Activated CD4-positive, alpha-beta T cell treated with anti-CD3 and anti-CD28 coated beads, Interleukin-2, amount 50 U/mL, for 24 hours (primary cell): Measurements from ENCODE around the gene PHB1.

Experiments
- DNase-seq, 2 donors: peaks; one replicate each; pipeline ENCODE4 v3.0.0-alpha.2; 2020; ENCODE audit warnings: low read depth in 1 of 2, low spot score in 1 of 2

PHB1 gene

DNA sequence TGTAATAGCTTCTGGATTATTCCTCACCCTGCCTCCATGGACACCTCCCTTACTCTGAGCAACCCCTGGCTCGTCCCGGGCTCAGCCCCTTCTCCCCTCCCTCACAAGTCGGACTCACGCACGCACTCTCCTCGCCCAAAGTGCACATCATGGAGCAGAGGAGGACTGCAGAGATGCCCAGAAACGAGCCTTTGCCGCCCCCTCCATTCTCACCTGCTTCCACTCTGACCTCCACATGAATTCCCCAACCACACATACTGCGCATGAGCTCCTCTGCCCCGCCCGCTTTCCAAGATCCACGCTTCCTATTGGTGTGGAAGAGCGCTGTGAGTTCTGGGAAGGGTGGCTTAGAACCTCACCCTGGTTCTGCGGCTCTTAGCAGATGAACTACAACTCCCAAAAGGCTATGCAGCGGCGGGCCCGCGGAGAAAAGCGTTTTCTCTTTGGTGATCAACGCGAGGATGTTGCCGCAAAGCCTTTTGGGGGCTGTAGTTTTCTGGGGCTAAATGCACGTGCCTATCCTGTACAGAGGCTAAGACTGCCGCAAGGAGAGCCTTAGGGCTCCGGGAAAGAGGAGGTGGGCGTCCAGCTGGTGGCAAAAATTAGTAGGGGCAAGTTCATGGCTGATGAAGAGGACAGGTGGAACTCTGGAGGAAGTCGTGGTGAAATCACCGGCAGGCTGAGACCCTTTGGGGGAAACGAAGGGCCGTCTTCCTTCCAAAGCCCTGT is at the start of gene PHB1:
TSS of gene PHB1 (minus strand) at position 261 of the 729 bp plus-strand sequence. CDS start 1,618 bp downstream, outside the sequence.
- peak; percentile 87 to 96 for DNase-seq

DNA sequence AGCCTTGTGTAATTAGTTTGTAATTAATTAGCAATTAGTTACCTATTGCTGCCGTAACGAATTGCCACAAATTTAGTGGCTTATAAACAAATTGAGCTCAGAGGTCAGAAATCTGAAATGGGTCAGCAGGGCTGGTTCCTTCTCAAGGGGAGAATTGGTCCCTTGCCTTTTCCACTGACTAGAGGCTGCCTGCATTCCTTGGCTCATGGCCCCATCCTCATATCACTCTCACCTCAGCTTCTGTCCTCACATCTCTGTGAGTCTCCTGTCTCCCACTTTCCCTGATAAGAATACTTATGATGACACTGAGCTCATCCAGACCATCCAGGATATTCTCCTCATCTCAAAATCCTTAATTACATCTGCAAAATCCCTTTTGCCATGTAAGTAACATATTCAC is 49.4 kb upstream of the PHB1 start:
- no peak for DNase-seq

DNA sequence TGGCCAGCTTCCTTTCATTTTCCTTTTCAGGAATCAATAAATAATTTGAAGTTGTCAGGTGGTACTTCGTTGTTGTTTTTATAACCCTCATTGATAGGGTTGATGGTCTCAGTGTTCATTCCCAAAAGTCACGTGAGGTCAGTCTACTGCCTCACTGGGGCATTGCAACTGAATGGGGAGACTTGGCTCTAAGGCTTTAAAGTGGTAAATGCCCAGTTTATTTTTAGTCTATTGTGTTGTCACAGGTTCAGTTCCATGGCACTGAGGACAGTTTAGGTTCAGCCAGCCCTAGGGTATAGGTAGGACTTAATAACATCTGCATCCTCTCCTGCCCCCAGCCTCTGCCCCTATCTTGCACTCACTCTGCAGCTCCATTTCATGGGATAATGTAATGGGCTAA is 46.9 kb upstream of the PHB1 start:
- DNase-seq: no peak

DNA sequence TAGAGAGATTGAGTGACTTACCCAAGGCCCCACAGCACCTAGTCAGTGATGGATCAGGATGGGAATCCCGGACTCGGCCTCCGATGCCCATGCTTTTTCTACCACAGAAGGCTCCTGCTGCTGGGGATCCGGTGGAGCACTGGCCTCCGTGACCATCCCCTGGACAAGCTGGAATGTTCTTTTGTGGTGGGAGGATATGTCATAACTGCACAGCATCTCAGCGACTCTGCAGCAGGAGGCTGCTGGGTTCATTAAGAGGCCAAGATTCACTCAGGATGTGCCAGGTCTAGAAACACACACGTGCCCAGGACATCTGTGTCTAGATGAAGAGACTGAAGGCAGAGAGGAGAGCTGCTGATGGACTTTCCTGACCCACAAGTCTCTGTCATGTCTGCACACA is 45.7 kb upstream of the PHB1 start:
- DNase-seq: no peak

DNA sequence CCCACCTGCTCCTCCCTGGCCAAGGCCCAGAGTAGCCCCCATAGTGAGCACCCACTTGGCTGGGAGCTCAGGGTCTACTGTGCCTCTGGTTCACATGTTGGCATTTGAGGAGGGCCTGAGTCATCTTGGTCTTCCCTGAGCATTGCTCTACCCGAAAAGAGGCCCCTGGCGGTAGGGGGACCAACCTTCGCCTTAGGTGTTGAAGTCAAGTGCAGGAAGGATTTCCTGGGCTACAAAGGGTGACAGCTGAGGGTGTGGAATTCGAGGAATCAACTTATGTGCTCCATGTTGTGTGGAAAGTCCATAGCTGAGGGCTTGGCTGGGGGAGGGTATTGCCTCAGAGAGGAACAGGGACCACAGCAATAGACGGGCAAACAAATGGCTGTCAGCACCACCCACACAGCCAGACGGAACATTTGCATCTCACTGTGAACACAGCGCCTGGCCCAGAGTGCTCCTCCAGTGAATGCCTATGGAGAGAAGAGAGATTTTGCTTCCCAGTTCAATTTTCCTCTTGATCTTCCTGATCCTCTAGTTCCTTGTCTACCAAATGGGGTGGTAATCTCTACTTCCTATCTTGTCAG is 44.8 kb upstream of the PHB1 start:
- no peak for DNase-seq

DNA sequence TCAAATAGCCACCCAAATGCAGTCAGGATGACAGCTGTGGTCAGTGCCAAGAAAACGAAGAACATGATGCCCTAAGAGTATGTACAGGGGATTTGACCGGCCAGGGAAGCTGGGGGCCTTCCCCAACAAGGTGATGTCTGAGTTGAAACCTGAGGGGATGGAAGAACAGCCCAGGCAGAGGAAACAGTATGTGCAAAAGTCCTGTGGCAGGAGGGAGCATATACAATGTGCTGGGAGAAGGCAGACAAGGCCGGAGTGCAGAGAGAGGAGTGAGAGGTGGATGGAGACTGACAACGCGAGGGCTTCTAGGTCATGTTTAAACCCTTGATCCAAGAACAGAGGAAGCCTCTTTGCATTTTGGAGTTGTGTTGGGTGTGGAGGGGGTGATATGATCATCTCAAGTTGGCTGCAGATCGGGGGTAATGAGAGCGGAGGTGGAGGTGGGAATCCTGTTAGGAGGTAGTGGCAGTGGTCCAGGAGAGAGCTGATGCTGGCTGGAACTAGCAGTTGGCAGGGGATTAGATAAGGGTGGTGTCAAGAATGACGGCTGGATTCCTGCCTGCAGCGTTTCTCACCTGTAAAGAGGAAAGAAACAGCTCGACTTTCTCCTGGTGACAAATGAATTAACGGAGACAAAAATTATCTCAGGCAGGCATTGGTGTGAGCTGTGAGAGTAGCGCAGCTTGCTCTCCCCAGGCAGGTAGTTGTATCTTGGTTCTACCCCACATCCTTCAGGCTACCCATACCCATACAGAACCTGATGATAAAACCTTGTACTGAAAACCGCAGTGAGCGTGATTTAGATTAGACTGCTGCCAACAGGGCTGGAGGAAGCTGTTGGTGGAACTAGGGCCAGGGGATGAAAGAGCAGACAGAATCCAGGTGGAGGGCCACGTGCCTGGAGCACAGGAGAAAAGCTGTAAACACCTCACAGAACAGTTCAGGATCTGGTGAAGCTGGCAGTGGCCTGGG is 43.2 kb upstream of the PHB1 start:
- no peak for DNase-seq

DNA sequence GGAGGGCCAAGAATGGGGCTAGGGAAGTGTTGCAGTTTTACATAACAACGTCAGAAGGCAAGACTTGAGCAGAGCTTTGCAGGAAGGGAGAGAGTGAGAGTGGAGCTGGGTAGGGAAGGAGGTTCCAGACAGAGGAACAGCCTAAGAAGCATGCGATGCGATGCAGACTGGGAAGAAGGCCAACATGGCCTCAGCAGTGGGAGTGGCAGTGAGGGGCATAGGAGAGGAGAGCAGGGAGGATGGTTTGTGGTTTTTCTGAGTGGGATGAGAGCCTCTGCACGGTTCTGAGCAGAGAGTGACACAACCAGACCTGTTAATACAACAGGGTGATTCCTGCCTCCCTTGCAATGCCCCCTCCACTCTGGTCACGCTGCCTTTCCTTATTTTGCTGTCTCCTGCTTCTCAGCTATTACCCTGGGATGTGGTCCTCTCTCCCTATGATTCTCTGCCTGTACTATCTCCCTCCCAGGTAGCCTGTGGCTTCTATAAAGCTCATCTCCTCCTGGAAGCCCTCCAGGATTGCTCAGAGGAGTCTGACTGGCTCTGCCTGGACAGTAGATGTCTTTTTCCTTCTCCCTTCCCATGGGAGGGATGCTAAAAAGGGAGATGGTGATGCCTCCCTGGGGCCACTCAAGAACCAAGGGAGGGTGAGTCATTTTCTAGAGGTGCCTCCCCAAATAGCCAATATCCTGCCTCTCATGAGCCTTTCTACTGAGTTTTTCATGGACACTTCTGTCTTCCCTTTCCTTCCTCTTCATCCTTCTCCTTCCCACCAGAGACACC is 41.7 kb upstream of the PHB1 start:
- no peak for DNase-seq

DNA sequence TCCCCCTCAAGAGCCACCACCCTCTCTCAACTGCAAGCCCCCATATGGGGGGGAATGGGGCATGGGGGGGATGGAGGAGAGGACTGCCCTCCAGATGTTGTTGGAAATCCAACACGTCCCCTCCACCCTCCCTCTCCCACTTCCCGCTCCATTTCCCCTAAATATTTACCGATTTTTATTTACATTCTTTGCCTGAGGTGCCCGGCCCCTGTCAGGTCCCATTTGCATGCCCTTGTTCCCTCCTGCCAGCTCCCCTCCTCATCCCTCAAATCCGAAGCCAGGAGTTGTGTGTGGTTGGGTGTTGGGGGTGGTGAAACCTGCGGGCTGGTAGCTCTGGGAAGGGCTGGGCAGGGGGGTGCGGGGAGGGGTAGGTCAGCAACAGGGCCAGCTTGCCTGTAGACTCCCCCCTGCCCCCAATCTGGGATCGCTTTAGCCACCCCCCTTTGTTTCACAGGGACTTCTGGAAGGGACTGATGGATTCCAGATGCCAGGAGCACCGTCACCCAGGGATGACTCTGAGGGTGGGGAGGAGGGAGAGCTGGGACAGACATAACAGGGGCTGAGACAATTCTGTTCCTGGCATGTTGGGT is 40.7 kb upstream of the PHB1 start:
- no peak for DNase-seq

DNA sequence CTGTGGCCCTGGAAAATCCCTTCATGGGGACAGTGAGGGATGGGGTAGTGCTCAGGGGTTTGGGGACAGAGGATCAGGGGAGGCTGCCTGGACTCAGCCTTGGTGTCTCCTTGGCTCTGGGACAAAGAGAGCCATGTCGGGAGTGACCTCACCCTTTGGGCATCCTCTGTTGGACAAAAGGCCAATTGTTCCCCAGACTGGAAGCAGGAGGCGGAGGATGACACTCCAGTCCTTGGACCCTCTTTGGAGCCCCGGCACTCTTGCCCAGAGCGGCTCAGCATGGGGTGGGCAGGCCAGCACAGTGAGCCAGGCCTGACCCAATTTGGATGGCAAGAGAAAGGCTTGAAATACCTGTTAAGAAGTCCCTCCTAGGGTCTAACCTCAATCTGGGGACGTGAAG is 39.4 kb upstream of the PHB1 start:
- DNase-seq: no peak

DNA sequence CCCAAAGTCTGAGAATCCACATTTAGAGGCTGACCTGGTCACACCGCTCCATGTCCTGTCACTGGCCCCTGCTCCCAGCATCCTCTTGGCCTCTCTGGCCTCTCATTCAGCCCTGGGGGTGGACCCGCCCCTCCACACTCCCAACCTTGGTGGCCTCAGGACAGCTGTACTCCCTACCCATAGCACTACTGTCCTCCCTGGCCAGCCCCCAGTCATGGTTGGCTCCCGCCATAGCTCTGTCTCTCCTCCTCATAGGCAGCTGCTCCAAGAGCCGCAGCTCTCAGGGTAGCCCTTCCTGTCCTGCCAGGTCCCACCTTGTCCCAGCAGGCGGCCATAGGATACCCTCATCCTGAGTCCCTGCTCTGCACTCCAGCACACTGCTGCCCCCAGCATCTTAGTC is 38.0 kb upstream of the PHB1 start:
- DNase-seq: no peak

DNA sequence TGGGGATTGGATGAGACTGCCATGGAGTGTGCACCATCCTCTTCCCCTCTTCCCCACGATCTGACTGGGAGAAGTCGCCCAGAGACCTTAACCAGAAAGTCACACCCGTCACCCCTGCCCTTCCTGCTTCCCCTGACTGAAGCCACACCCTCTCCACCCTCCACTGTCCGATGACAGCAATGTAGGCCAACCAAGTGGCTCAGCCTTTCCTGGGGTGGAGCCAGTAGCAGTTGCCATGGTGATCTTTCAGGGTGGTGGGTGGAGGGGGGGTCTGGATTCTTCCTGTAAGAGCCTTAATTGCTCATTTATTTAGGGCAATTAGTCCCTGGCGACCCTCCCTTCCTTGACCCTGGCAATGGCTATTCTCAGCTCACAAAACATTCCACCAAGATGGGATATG is 37.5 kb upstream of the PHB1 start:
- no peak for DNase-seq

DNA sequence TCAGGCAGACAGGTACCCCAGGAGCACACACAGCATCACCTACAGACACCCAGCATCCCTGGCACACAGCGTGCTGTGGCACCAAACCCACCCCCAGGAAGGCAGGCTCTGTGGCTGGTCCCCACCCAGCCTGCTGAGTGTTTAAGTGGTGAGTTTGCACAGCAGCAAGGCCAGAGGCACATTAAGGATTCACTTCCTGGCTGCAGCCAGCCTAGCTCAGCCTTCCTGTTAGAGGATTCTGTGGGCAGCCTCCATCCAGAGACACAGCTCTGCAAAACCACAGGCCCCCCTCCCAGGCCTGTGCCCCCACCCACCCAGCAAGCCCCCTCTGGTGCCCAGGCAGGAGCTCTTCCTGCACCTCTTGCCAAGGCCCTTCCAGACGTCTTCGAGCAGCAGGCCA is 36.1 kb upstream of the PHB1 start:
- no peak for DNase-seq

DNA sequence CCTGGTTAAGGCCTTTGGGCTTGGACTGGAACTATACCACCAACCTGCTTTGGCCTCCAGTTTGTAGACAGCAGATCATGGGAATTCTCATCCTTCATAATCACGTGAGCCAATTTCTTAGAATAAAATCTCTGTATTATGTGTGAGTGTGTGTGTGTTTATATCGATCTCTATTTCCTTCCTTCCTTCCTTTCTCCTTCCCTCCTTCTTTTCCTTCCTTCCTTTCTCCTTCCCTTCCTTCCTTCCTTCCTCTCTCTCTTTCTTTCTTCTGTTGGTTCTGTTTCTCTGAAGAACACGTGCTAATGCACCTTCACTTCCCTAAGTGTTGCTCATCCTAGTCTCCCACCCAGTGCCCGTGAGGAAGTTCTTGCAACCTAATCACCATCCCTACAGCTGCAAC is 35.5 kb upstream of the PHB1 start:
- DNase-seq: no peak

DNA sequence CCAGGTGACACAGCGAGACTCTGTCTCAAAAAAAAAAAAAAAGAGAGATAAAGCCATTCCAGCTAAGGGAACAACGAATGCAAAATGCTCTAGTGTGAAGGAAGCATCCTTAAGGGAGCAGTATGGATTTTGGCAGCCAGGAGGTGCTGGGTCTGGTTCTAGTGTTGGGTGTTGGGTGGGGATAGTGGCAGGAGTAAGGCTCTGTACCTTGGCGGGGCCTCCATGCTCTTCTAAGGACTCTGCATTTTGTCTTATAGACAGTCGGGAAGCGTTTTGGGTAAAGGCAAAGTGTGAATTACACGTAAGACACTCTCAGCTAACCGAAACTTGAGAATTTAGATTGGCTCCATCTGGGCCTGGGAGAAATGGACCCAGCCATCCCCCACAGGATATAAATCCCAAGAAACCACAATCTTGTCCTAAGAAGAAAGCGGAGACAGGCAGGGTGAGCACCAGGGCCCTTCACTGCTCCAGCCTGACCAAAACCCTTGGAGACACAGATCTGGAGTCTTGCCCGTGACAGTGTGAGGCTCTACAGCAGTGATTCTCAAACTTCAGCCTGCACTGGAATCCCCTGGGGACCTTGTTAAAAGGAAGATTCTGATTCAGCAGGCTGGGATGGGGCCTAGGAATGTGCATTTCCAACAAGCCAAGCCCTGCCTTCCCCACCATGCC is 33.1 kb upstream of the PHB1 start:
- DNase-seq: no peak

DNA sequence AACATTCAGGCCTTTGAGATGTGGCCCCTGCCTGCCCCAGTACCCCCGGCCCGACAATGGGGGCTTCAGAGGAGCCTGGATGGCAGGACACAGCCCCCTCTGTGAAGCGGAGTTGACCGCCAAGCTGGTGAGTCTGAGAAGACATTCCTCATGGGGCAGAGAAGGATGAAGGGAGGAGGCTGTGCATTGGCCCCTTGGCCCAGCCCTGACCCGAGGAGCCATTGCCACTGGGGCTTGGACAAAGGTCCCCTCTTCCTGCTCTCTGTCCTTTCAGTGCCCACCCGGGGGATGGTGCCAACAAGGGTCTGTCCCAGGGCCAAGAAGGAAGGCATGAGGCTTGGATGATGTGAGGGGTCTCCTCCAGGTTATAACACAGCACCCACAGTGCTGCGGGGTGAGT is 30.9 kb upstream of the PHB1 start:
- DNase-seq: no peak

DNA sequence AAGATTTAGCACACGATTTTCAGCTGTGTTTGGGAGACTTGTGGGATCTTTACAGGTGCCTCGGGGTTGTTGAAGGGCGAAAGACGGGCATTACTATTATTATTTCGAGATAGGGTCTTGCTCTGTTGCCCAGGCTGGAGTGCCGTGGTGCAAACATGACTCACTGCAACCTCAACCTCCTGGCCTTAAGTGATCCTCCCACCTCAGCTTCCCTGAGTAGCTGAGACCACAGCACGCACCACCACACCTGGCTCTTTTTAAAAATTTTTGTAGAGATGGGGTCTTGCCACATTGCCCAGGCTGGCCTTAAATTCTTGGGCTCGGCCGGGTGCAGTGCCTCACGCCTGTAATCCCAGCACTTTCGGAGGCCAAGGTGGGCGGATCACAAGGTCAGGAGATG is 29.7 kb upstream of the PHB1 start:
- no peak for DNase-seq

DNA sequence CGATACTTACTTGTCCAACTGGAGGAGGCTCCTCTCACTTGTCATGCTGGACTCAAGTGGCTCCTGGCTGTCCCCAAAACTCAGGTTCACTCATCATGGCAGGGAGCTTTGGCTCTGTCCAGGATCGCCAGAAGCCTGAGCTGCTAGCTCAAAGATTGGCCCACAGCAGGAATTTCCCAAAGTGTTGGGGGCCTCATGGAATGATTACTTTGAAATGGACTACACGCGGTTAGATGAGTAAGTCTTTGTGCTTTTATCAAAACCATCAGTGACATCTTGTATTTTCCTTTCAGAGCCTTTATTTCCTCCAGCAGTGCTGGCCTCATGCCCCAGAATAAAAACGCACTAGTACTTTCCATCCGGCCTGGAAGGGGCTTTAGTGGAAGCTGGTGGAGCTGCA is 29.2 kb upstream of the PHB1 start:
- DNase-seq: no peak

DNA sequence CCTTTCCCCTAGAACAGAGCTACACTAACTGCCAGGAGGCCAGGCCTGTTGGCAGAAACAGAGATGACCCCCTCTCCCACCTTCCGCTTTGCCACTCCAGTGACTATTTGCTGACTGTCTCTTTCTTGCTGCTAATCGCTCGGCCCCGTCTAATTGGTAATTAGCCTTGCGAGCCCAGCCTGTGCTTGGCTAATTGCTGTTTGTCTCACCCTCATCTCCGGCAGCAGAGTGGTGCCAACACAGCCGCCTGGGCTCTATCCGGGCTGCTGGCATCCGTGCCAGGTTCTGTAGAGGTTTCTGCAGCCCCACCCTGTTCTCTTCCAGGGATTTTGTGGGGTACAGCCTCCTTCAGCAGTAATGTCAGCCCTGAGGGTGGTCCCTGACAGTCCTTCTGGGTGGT is 27.4 kb upstream of the PHB1 start:
- DNase-seq: no peak

DNA sequence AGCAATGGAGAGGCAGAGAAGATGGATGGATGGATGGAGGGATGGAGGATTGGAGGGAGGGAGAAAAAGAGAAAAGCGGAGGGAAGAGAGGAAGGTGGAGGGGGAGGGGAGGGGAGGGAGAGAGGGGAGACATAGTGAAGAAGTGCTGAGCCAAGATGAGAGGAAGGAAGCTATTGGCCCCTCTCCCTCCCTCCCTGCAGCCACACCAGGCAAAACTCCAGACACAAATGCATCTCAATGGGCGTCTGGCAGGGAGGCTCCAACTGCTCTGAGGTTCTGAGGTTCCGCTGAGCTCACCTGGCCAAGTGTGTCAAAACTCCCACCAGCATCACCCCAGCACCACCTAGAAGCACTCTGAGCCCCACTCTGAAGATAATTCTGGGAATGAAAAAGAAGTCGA is 26.9 kb upstream of the PHB1 start:
- DNase-seq: no peak

DNA sequence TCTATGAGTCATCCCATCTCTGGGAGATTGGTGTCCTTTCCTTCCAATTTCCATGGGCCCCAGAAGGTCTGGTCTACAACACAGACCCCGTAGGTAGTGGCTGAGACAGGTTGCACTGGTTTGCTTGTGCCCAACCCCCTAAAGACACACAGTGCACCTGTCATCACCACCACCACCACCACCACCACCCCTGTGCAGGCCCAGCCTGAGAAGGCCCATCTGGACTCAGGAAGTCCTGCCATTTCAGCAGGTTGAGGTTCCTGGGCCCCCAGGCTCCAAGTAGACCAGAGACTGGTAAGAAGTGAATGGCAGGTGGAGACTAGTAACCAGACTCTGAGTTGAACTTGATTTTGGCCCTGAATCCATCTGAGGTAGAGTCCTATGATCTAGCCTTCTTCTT is 25.9 kb upstream of the PHB1 start:
- DNase-seq: no peak
